NOMO-1 (cell line): ENCODE measurements around the gene GALK1.

Experiments used
- DNase-seq, 2 experiments: peaks; one replicate each; lab custom pipeline; 2025; ENCODE audit not compliant: unreplicated experiment in 2 of 2; lab: John Stamatoyannopoulos, UW

Gene GALK1

DNA sequence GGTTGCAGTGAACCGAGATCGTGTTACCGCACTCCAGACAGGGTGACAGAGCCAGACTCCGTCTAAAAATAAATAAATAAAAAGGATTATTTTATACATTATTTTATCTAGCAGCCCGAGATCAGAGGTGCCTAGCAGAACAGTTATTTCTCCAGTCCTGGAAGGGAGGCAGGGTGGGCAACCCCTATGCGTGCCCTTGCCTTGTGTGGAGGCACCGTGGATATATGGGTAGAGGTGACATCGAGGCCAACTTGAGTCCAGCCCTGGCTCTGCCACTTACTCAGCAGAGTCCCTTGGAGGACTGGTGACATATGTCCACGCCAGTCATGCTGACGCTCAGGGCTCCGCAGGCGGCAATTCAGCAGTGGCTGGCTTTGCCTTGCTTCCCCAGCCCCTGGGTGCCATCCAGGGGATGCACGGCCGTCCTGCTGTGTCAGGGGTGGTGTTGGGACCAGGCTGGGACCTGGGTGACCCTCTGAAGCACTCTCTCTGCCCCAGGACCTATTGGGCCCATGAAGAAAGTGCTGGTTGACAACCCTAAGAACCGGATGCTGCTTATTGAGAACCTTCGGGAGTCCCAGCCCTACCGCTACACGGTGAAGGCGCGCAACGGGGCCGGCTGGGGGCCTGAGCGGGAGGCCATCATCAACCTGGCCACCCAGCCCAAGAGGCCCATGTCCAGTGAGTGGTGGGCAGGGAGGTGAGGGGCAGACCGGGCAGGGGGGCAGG lies 13.2 kb downstream of the GALK1 start:
- no peak for DNase-seq

GRCh38 chr17:75750661-75751423 lies 14.2 kb downstream of the GALK1 start:
- no peak for DNase-seq

- peak; percentile 40 to 64 for DNase-seq
These were observed 15.2 kb downstream of the GALK1 start for GRCh38 chr17:75749545-75750389.

- DNase-seq = no peak
These were observed 16.3 kb downstream of the GALK1 start for GRCh38 chr17:75748706-75749105.

DNA sequence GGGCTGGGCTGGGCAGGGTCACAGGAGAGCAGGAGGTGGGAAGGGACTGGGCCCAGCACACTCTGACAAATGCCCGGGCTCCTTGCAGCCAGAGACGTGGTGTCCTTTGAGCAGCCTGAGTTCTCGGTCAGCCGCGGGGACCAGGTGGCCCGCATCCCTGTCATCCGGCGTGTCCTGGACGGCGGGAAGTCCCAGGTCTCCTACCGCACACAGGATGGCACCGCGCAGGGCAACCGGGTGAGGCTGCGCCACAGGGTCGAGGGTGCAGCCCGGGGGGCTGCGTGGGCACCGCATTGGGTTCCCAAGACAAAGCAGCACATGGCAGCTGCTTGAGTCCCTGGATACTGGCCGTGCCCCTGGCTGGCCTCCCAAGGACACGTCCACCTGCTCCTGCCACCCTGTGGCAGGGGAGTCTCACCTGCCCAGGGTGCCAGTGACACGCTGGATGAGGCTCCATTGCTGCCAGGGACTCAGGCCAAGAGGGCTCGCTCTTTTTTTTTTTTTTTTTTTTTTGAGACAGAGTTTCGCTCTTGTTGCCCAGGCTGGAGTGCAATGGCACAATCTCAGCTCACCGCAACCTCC lies 21.3 kb downstream of the GALK1 start:
- DNase-seq = no peak

DNA sequence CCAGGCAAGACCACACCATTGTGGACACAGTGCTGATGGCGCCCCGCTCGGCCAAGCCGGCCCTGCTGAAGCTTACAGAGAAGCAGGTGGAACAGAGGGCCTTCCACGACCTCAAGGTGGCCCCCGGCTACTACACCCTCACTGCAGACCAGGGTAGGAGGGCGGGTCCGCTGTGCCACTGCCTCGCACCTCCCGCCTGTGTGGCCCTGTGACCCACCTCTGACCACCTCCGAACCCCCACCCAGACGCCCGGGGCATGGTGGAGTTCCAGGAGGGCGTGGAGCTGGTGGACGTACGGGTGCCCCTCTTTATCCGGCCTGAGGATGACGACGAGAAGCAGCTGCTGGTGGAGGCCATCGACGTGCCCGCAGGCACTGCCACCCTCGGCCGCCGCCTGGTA lies 22.7 kb downstream of the GALK1 start:
- DNase-seq = no peak

DNA sequence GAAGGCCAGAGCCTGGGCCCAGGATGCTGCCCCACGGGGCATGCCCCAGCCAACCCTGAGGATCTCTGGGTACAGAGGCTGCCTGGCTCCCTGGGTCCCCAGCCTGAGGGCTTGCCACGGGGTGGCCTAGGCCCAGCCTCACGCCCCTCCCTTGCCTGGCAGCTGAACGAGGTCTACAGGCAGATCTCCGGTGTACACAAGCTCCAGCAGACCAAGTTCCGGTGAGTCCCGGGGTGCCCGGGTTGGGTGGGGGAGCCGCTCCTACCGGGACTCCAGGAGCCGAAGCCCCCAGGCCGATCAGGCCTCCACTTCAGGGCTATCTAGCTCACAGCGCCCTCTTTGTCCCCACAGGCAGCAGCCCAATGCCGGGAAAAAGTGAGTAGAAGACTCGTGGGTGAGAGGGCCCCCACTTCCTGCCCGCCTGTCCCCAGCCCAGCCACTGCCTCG lies 24.3 kb downstream of the GALK1 start:
- no peak for DNase-seq

DNA sequence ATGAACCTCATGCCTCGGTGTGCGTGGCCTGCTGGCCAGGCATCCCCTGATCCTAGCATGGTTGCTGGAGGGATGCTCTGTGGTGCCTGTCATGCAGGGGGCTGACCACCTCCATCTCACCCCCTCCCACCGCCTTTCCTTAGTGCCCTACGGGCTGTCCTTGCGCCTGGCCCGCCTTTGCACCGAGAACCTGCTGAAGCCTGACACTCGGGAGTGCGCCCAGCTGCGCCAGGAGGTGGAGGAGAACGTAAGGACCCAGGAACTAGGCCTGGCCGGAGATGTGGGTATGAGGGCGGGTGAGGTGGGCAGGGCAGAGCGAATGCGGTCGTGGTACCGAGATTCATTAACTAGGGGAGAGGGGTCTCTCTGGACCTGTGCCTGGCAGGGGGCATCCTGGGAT lies 24.8 kb downstream of the GALK1 start:
- no peak for DNase-seq

DNA sequence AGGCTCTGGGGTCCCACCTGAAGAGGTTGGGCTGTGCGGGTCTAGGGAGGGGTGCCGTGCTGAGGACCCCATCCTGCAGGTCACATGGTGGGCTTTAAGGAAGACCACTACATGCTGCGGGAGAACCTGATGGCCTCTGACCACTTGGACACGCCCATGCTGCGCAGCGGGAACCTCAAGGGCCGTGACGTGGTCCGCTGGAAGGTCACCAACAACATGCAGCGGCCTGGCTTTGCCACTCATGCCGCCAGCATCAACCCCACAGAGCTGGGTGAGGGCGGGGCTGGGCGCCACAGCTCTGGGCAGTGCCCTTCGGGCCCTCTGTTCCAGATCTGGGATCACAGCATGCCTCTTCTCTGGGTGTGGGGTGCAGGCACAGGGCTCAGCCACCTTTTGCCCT lies 25.2 kb downstream of the GALK1 start:
- no peak for DNase-seq

GRCh38 chr17:75739174-75739573 lies 25.8 kb downstream of the GALK1 start:
- no peak for DNase-seq

- DNase-seq = peak; percentile 73 to 80
These were observed 26.7 kb downstream of the GALK1 start for GRCh38 chr17:75738218-75738802.

DNA sequence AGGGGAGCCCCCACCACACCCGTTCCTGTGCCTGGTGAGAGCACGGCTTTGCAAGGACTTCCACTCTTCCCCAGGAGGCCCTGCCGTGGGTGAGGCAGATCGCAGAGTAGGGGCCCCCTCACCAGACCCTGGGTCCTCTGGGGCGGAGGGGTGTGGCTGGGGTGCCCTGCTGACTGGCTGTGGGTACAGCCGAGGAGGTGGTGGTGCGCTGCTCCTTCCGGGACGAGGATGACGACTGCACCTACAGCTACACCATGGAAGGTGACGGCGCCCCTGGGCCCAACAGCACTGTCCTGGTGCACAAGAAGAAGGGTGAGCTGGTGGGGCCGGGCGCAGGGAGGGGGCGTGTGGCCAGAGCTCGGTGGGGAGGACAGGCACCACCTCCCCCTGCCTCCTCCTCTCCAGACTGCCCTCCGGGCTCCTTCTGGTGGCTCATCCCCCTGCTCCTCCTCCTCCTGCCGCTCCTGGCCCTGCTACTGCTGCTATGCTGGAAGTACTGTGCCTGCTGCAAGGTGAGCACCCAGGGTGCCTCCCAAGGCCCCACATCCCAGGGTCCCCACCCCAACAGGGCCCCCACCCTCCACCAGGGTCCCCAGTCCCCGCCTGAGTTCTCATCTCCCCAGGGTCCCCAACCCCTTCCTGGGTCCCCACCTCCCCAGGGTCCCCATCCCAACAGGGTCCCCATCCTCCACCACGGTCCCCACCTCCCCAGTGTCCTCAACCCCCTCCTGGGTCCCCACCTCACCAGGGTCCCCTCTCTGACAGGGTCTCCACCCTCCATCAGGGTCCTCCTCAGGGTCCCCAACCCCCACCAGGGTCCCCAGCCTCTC lies 27.6 kb downstream of the GALK1 start:
- DNase-seq = no peak

DNA sequence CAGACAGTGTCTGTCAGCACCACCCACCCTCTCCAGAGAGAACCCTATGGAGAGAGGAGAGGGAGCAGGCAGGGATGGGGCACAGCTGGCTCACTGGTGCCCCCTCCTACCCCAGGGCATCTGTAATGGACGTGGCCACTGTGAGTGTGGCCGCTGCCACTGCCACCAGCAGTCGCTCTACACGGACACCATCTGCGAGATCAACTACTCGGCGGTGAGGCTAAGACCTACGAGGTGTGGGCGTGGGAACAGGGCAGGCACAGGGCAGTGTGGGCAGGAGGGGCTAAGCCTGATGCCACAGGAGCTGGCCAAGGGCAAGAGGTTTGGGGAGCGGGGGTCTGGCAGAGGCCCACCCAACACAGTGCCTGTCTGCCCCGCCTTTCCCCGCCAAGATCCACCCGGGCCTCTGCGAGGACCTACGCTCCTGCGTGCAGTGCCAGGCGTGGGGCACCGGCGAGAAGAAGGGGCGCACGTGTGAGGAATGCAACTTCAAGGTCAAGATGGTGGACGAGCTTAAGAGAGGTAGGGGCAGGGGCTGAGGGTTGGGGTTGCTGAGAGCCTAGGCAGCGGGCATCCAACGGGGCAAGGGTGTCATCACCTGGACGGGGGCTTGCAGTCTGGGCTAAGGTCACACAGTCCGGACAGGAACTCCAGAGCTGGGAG lies 28.7 kb downstream of the GALK1 start:
- DNase-seq = no peak

GRCh38 chr17:75734674-75735294 lies 30.2 kb downstream of the GALK1 start:
- DNase-seq = no peak

- DNase-seq = no peak
These were observed 31.5 kb downstream of the GALK1 start for GRCh38 chr17:75733471-75733870.

DNA sequence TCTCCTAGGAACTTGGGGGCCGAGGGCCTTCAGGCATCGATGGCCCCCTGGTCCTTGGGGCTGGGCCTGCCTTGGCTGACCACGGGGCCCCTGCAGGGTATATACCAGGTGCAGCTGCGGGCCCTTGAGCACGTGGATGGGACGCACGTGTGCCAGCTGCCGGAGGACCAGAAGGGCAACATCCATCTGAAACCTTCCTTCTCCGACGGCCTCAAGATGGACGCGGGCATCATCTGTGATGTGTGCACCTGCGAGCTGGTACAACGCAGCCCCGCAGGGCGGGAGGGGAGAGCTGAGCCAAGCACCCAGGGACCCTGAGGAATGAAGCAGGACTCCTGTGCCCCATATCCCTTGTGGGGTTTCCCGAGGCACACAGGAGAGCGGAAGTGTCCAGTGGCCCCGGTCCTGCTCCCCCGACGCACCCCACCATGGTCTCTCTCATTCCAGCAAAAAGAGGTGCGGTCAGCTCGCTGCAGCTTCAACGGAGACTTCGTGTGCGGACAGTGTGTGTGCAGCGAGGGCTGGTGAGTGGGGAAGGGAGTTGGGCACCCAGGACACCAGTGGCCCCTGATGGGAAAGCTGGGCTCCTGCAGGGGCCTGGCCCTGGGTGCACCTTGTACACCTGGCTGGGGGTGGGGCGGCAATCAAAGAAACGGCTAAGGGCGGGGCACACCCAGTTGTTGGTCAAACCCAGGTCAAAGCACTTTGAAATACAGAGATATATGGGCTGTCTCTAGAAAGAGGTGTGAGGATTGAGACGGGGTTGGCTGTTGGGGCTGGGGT lies 33.1 kb downstream of the GALK1 start:
- no peak for DNase-seq

DNA sequence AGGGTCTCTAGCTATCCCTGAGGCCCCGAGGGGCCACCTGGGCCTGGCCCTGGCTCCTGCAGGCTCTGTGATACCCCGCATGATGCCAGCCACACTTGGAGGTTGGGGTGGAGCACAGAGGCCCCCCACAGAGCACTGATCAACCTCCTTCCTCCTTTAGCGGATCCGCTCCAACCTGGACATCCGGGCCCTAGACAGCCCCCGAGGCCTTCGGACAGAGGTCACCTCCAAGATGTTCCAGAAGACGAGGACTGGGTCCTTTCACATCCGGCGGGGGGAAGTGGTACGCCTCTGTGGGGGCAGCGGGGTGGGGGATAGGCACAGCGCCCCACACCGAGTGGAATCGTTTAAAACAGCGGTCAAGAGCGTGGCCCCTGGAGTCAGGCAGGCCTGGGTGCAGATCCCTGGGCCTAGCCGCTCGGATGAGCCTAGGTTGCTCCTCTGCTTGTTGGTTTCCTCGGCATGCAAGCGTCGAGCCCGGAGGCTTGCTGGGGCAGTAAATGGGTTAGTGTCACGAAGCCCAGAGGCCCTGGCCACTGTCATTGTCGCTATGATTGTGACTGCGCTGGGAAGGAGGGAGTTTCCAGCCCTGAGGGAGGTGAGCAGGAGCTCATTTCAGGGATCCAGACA lies 33.8 kb downstream of the GALK1 start:
- no peak for DNase-seq

- no peak for DNase-seq
These were observed 34.9 kb downstream of the GALK1 start for GRCh38 chr17:75730065-75730464.
